Gastroesophageal sphincter (tissue), 3 donors: ENCODE data around the gene LTBR.

ENCODE experiments used
- EP300 ChIP-seq: sonication (generic); formaldehyde crosslinking; IDR thresholded peaks from one replicate; pipeline ENCODE4 v1.6.1; 2017; ENCODE audit warnings: antibody characterized with exemption, mild to moderate bottlenecking
- POLR2A ChIP-seq, 2 donors: fragments of 450-650 bp; IDR thresholded peaks; one replicate each; pipeline ENCODE4 v1.6.1; 2017; ENCODE audit warnings: antibody characterized with exemption in 2 of 2, mild to moderate bottlenecking in 2 of 2, moderate library complexity in 1 of 2
- TF ChIP-seq, protein P1 (sequence below), 4 experiments: fragments of 200-600 bp in 2 of 4; fragments of 450-650 bp in 2 of 4; sonication (generic) in 1 of 4; IDR thresholded peaks; one replicate each; pipeline ENCODE4 v1.5.1; 2017 to 2019; ENCODE audit warnings: antibody characterized with exemption in 4 of 4, mild to moderate bottlenecking in 2 of 4, moderate library complexity in 2 of 4

DNA sequence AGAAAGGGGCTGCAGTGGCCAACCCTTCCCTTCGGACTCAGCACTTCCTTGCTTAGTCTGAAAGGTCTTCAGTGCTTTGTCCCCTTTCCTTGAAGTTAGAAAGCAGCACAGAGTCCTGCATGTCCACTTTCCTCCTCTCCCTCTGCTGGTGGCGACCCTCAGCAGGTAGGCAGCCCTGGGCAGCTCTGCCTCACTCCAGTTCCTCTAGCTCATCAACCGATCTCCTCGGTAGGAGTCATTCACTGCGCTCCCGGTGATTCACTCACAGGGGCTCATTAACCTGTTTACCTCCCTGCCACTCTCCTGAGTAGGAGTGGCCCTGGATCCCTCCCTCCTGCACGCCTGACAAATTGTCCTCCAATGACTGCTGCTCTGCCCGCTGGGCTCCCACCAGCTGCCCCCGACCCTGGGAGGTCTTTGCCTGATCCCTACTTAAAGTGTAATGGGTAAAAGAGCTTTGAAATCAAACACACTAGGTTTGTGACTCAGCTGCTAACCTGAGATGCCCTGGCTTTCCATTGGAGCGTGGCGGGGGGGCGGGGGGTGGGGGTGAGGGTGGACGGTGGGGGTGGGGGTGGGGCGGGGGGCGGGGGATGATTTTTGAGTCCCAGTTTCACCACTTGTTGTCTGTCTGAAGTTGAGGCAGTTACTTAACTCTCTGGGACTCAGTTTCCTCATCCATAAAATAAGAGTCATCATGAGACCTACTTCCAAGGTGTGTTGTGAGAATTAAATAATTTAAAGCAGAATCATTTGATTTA, 12.8 kb upstream of the LTBR start:
- TF ChIP-seq, protein P1, sequence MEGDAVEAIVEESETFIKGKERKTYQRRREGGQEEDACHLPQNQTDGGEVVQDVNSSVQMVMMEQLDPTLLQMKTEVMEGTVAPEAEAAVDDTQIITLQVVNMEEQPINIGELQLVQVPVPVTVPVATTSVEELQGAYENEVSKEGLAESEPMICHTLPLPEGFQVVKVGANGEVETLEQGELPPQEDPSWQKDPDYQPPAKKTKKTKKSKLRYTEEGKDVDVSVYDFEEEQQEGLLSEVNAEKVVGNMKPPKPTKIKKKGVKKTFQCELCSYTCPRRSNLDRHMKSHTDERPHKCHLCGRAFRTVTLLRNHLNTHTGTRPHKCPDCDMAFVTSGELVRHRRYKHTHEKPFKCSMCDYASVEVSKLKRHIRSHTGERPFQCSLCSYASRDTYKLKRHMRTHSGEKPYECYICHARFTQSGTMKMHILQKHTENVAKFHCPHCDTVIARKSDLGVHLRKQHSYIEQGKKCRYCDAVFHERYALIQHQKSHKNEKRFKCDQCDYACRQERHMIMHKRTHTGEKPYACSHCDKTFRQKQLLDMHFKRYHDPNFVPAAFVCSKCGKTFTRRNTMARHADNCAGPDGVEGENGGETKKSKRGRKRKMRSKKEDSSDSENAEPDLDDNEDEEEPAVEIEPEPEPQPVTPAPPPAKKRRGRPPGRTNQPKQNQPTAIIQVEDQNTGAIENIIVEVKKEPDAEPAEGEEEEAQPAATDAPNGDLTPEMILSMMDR (IDR thresholded peaks at IDR 0.05): peak in 3 of 4 experiments; percentile 5 to 22 (median 17)
- TF ChIP-seq EP300 (no peak), POLR2A (IDR thresholded peaks at IDR 0.05) (no peak)
